ENCODE measurements around the gene CDC16.

The CDC16 gene

DNA sequence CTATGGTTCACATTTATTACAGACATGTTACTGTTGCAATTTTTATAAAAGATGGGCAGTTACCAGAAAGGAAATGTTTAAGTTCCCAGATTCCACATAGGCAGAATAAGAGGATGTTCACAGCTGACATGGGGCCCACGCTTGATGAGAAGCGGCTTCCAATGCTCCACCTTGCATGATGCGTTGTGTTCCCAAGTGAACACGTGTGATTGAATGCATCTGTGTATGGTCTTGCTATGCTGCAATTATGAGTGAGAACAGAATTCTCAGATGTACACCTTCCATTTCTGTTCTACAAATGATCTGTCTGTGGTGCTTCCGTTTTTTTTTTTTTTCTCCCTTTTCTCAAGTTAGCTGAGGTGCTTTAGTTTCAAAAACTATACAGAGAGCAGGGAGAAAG, 62.2 kb downstream of the CDC16 start:
- H3K4me3 ChIP-seq (ENCODE audit: low read length), result peak overlapping the region; percentile 12
- H2AFZ ChIP-seq (ENCODE audit: low read depth, low read length), result no peak overlapping the region
- no peaks in the 10 kb centered on the region for H3K27me3 ChIP-seq (ENCODE audit: low read depth, low read length)
- peak overlapping the region; percentile 69 for H3K4me2 ChIP-seq (ENCODE audit: low read length)
- peaks cover 44% of the 10 kb centered on the region for H3K4me1 ChIP-seq (ENCODE audit: low read length)
- H3K9me3 ChIP-seq (ENCODE audit: insufficient read depth, low read length), result no peaks in the 10 kb centered on the region
- peaks cover 17% of the 10 kb centered on the region for H3K79me2 ChIP-seq (ENCODE audit: low read length)
- peaks cover 48% of the 10 kb centered on the region for H3K36me3 ChIP-seq (replicated peaks; ENCODE audit: low read depth, low read length)
- peak overlapping the region; percentile 37; the same call in 1 of the 2 replicates for H3K9ac ChIP-seq (ENCODE audit: low read length)
- H4K20me1 ChIP-seq (ENCODE audit: insufficient read depth, low read length), result no peaks in the 10 kb centered on the region
- peak overlapping the region; percentile 67 for H3K27ac ChIP-seq (ENCODE audit: low read length)
- TF ChIP-seq, protein P1, sequence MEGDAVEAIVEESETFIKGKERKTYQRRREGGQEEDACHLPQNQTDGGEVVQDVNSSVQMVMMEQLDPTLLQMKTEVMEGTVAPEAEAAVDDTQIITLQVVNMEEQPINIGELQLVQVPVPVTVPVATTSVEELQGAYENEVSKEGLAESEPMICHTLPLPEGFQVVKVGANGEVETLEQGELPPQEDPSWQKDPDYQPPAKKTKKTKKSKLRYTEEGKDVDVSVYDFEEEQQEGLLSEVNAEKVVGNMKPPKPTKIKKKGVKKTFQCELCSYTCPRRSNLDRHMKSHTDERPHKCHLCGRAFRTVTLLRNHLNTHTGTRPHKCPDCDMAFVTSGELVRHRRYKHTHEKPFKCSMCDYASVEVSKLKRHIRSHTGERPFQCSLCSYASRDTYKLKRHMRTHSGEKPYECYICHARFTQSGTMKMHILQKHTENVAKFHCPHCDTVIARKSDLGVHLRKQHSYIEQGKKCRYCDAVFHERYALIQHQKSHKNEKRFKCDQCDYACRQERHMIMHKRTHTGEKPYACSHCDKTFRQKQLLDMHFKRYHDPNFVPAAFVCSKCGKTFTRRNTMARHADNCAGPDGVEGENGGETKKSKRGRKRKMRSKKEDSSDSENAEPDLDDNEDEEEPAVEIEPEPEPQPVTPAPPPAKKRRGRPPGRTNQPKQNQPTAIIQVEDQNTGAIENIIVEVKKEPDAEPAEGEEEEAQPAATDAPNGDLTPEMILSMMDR (IDR thresholded peaks at IDR 0.05; ENCODE audit: low read depth, low read length), result no peak
- no peak for TF ChIP-seq EZH2phosphoT487 (IDR thresholded peaks at IDR 0.05; ENCODE audit: low read depth)

GRCh38 chr13:114298866-114299265, 64.2 kb downstream of the CDC16 start:
- Histone ChIP-seq H4K20me1 (ENCODE audit: insufficient read depth, low read length) (no peaks in the 10 kb centered on the region), H3K9me3 (ENCODE audit: insufficient read depth, low read length) (no peaks in the 10 kb centered on the region), H3K79me2 (ENCODE audit: low read length) (peaks cover 15% of the 10 kb centered on the region), H3K4me3 (ENCODE audit: low read length) (no peak overlapping the region), H3K4me2 (ENCODE audit: low read length) (no peak overlapping the region), H3K4me1 (ENCODE audit: low read length) (peaks cover 34% of the 10 kb centered on the region), H3K9ac (ENCODE audit: low read length) (no peak overlapping the region), H2AFZ (ENCODE audit: low read depth, low read length) (no peak overlapping the region), H3K36me3 (replicated peaks; ENCODE audit: low read depth, low read length) (peaks cover 49% of the 10 kb centered on the region), H3K27ac (ENCODE audit: low read length) (no peak overlapping the region), H3K27me3 (ENCODE audit: low read depth, low read length) (no peaks in the 10 kb centered on the region)
- TF ChIP-seq, protein P1 (IDR thresholded peaks at IDR 0.05; ENCODE audit: low read depth, low read length), result no peak
- TF ChIP-seq EZH2phosphoT487 (IDR thresholded peaks at IDR 0.05; ENCODE audit: low read depth), result no peak

- no peaks in the 10 kb centered on the region for H3K27me3 ChIP-seq (ENCODE audit: low read depth, low read length)
- no peak overlapping the region for H3K4me2 ChIP-seq (ENCODE audit: low read length)
- no peak overlapping the region for H3K9ac ChIP-seq (ENCODE audit: low read length)
- TF ChIP-seq, protein P1 (IDR thresholded peaks at IDR 0.05; ENCODE audit: low read depth, low read length), result no peak
- TF ChIP-seq EZH2phosphoT487 (IDR thresholded peaks at IDR 0.05; ENCODE audit: low read depth), result no peak
- no peak overlapping the region for H2AFZ ChIP-seq (ENCODE audit: low read depth, low read length)
- peaks cover 30% of the 10 kb centered on the region for H3K4me1 ChIP-seq (ENCODE audit: low read length)
- H3K27ac ChIP-seq (ENCODE audit: low read length), result no peak overlapping the region
- peaks cover 9% of the 10 kb centered on the region; the same call in 1 of the 2 replicates for H3K79me2 ChIP-seq (ENCODE audit: low read length)
- no peaks in the 10 kb centered on the region for H4K20me1 ChIP-seq (ENCODE audit: insufficient read depth, low read length)
- H3K36me3 ChIP-seq (replicated peaks; ENCODE audit: low read depth, low read length), result peaks cover 50% of the 10 kb centered on the region
- H3K4me3 ChIP-seq (ENCODE audit: low read length), result no peak overlapping the region
- H3K9me3 ChIP-seq (ENCODE audit: insufficient read depth, low read length), result no peaks in the 10 kb centered on the region
Measured at GRCh38 chr13:114299604-114300305, 65.1 kb downstream of the CDC16 start.

DNA sequence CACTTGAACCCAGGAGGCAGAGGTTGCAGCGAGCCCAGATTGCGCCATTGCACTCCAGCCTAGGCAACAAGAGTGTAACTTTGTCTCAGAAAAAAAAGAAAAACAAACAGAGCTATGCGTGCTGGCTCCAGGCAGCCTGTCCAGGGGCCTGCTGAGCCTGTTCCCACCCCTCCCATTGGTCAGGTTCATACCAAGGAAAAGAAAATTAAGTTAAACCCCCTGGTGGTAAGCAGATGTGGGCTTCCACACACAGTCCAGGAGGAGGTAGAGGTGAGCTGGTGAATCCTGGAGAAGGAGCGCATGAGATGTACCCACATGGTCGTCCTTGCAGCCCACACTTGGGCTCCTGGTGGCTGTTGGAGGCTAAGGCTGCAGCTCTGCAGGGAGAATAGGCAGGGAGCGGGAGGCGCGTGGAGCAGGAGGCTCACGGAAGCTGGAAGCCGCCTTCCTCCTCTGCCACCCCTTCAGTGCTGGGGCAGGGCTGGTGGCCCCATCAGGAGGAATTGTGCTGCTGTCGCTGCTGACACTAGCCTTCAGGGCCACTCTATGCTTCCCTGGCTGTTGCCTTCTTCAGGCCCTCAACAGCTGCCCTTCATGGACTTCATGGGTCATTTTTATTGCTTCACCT, 69.1 kb downstream of the CDC16 start:
- no peaks in the 10 kb centered on the region for H3K4me1 ChIP-seq (ENCODE audit: low read length)
- H2AFZ ChIP-seq (ENCODE audit: low read depth, low read length), result no peak overlapping the region
- H3K4me3 ChIP-seq (ENCODE audit: low read length), result no peak overlapping the region
- no peak overlapping the region for H3K27ac ChIP-seq (ENCODE audit: low read length)
- no peak for TF ChIP-seq EZH2phosphoT487 (IDR thresholded peaks at IDR 0.05; ENCODE audit: low read depth)
- TF ChIP-seq, protein P1 (IDR thresholded peaks at IDR 0.05; ENCODE audit: low read depth, low read length), result no peak
- no peak overlapping the region for H3K9ac ChIP-seq (ENCODE audit: low read length)
- no peaks in the 10 kb centered on the region for H3K9me3 ChIP-seq (ENCODE audit: insufficient read depth, low read length)
- H3K79me2 ChIP-seq (ENCODE audit: low read length), result no peaks in the 10 kb centered on the region
- no peak overlapping the region for H3K4me2 ChIP-seq (ENCODE audit: low read length)
- no peaks in the 10 kb centered on the region for H4K20me1 ChIP-seq (ENCODE audit: insufficient read depth, low read length)
- H3K36me3 ChIP-seq (replicated peaks; ENCODE audit: low read depth, low read length), result peaks cover 43% of the 10 kb centered on the region
- no peaks in the 10 kb centered on the region for H3K27me3 ChIP-seq (ENCODE audit: low read depth, low read length)

Data from OCI-LY3 (cell line).